DND-41 (cell line): Measurements from ENCODE around the gene TST.

ENCODE experiments used
- ATAC-seq: fragments of 200-7000 bp; cut with Tn5 transposase; 3 replicates; pipeline ENCODE4 v1.9.1; 2021; ENCODE audit warnings: low read depth; ENCODE audit not compliant: insufficient read depth
- DNase-seq: peaks from one replicate; pipeline ENCODE4 v3.0.0-alpha.2; 2020
- H2AFZ ChIP-seq: 2 replicates; pipeline ENCODE4 v1.6.0; 2012; ENCODE audit warnings: low read depth, low read length
- H3K27ac ChIP-seq: 2 replicates; pipeline ENCODE4 v1.5.1; 2012; ENCODE audit warnings: low read length, inconsistent platforms
- H3K27me3 ChIP-seq: fragments of 200-600 bp; sonication (generic); 2 replicates; pipeline ENCODE4 v1.6.0; 2012; ENCODE audit warnings: low read length, mild to moderate bottlenecking, inconsistent platforms; ENCODE audit not compliant: insufficient read depth, poor library complexity
- H3K36me3 ChIP-seq: 2 replicates; pipeline ENCODE4 v1.5.1; 2012; ENCODE audit warnings: low read length, inconsistent platforms; ENCODE audit not compliant: insufficient read depth
- H3K4me1 ChIP-seq: 2 replicates; pipeline ENCODE4 v1.5.1; 2012; ENCODE audit warnings: mild to moderate bottlenecking, low read length; ENCODE audit not compliant: insufficient read depth
- H3K4me2 ChIP-seq: 2 replicates; pipeline ENCODE4 v1.6.0; 2012; ENCODE audit warnings: mild to moderate bottlenecking, moderate library complexity, low read length, inconsistent platforms; ENCODE audit not compliant: insufficient read depth
- H3K4me3 ChIP-seq, 2 experiments: fragments of 200-600 bp in 1 of 2; shearing (Covaris generic) in 1 of 2; 2 replicates each; pipeline ENCODE4 v1.5.1; 2012 to 2016; ENCODE audit warnings: inconsistent platforms in 2 of 2, low read length in 2 of 2, mild to moderate bottlenecking in 2 of 2, low read depth in 1 of 2, moderate library complexity in 1 of 2
- H3K79me2 ChIP-seq: 2 replicates; pipeline ENCODE4 v1.6.0; 2012; ENCODE audit warnings: low read length, inconsistent platforms; ENCODE audit not compliant: insufficient read depth
- H3K9ac ChIP-seq: 2 replicates; pipeline ENCODE4 v1.6.0; 2012; ENCODE audit warnings: low read depth, mild to moderate bottlenecking, inconsistent platforms, low read length, moderate library complexity
- H3K9me3 ChIP-seq: 2 replicates; pipeline ENCODE4 v1.5.1; 2012; ENCODE audit warnings: low read length, moderate library complexity, mild to moderate bottlenecking, inconsistent platforms; ENCODE audit not compliant: insufficient read depth, severe bottlenecking
- H4K20me1 ChIP-seq: 2 replicates; pipeline ENCODE4 v1.6.0; 2012; ENCODE audit warnings: low read length; ENCODE audit not compliant: insufficient read depth
- EZH2 ChIP-seq: IDR thresholded peaks from 3 replicates; pipeline ENCODE4 v1.6.1; 2012; ENCODE audit warnings: borderline replicate concordance, low read depth, mild to moderate bottlenecking, moderate library complexity, low read length, inconsistent platforms; ENCODE audit not compliant: severe bottlenecking
- TF ChIP-seq, protein P1 (sequence below): IDR thresholded peaks from 2 replicates; pipeline ENCODE4 v1.5.1; 2012; ENCODE audit warnings: borderline replicate concordance, low read length, moderate library complexity, mild to moderate bottlenecking; ENCODE audit not compliant: poor library complexity, severe bottlenecking; ENCODE audit errors: extremely low read depth

TST gene

DNA sequence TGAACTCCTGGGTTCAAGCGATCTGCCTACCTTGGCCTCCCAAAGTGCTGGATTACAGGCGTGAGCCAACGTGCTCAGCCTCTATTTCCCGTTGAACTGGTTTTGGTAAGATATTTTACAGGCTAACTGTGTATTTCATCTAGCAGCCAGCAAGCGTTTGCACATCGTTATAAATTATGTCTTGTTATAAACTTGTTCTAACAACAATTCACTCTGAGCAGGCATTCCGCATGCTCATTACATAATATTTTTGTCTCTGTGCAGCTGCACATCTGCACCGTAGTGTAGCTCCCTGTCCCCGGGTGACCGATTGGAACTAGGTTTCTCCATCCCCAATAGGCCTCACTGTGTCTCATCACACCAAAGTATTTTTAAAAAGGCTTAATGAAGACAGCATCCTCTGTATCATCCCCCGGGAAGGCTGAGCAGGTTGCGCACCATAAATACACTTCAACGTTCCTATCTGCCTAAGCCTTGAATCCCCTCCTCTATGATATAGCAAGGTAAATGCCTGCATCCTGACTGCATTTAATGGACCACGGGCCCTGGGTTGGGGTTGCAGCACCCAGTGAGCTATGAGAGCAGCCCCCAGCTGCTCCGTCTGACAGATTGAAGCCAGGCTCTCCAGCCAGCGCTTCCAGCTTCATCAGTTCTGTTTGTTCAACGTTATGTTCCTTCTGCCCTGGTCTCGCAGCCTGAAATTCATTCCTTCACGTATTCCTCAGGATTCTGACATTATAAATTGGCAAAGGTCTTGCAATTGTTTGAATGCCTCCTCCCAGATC lies 47.7 kb downstream of the TST start:
- Histone ChIP-seq H3K4me1 (no peaks in the 10 kb centered on the region), H3K27ac (no peak overlapping the region), H3K79me2 (no peaks in the 10 kb centered on the region), H3K9me3 (no peaks in the 10 kb centered on the region), H3K9ac (no peak overlapping the region), H3K4me3 (no peak overlapping the region), H3K27me3 (peaks cover 9% of the 10 kb centered on the region), H3K4me2 (no peak overlapping the region), H4K20me1 (no peaks in the 10 kb centered on the region), H2AFZ (no peak overlapping the region), H3K36me3 (no peaks in the 10 kb centered on the region)
- no peak for DNase-seq
- ATAC-seq = no peak
- TF ChIP-seq, protein P1, sequence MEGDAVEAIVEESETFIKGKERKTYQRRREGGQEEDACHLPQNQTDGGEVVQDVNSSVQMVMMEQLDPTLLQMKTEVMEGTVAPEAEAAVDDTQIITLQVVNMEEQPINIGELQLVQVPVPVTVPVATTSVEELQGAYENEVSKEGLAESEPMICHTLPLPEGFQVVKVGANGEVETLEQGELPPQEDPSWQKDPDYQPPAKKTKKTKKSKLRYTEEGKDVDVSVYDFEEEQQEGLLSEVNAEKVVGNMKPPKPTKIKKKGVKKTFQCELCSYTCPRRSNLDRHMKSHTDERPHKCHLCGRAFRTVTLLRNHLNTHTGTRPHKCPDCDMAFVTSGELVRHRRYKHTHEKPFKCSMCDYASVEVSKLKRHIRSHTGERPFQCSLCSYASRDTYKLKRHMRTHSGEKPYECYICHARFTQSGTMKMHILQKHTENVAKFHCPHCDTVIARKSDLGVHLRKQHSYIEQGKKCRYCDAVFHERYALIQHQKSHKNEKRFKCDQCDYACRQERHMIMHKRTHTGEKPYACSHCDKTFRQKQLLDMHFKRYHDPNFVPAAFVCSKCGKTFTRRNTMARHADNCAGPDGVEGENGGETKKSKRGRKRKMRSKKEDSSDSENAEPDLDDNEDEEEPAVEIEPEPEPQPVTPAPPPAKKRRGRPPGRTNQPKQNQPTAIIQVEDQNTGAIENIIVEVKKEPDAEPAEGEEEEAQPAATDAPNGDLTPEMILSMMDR = no peak
- no peak for TF ChIP-seq EZH2

- DNase-seq = no peak
- Histone ChIP-seq H3K79me2 (no peaks in the 10 kb centered on the region), H3K27ac (no peak overlapping the region), H2AFZ (no peak overlapping the region), H3K36me3 (no peaks in the 10 kb centered on the region), H3K4me1 (no peaks in the 10 kb centered on the region), H3K9me3 (no peaks in the 10 kb centered on the region), H4K20me1 (no peaks in the 10 kb centered on the region), H3K27me3 (peaks cover 23% of the 10 kb centered on the region), H3K4me3 (no peak overlapping the region), H3K4me2 (no peak overlapping the region), H3K9ac (no peak overlapping the region)
- ATAC-seq = no peak
- no peak for TF ChIP-seq EZH2
- TF ChIP-seq, protein P1 = no peak
Observed at GRCh38 chr22:36968249-36968964, 50.8 kb downstream of the TST start.

GRCh38 chr22:36966851-36967540 lies 52.3 kb downstream of the TST start:
- Histone ChIP-seq H3K27ac (no peak overlapping the region), H4K20me1 (no peaks in the 10 kb centered on the region), H3K9me3 (no peaks in the 10 kb centered on the region), H3K36me3 (no peaks in the 10 kb centered on the region), H3K79me2 (no peaks in the 10 kb centered on the region), H3K27me3 (peaks cover 22% of the 10 kb centered on the region), H2AFZ (no peak overlapping the region), H3K4me2 (no peak overlapping the region), H3K9ac (no peak overlapping the region), H3K4me1 (no peaks in the 10 kb centered on the region), H3K4me3 (no peak overlapping the region)
- DNase-seq (no peak), ATAC-seq (no peak)
- no peak for TF ChIP-seq EZH2

DNA sequence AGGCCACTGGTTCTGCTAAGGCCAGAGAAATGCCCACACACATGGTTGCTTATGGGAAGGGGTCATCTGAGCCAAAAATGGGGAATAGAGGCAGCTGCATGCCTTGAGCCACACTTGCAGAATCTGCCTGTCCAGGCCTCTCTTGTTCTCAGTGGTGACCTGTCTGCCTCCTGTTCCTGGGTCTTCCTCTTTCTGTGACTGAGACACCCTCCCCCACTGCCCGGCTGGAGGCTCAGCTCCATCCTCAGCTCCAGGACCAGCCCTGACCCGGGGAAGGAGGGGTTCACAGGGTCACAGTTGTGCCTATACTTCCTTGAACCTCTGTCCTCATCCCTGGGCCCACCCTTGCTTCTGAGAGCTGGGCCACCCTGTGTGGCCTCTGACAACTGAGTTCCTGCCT lies 53.6 kb downstream of the TST start:
- Histone ChIP-seq H4K20me1 (no peaks in the 10 kb centered on the region), H3K27ac (no peak overlapping the region), H3K9ac (no peak overlapping the region), H3K9me3 (no peaks in the 10 kb centered on the region), H3K4me1 (no peaks in the 10 kb centered on the region), H3K4me3 (no peak overlapping the region), H3K36me3 (no peaks in the 10 kb centered on the region), H3K4me2 (no peak overlapping the region), H2AFZ (no peak overlapping the region), H3K79me2 (no peaks in the 10 kb centered on the region), H3K27me3 (peaks cover 13% of the 10 kb centered on the region)
- DNase-seq = no peak
- TF ChIP-seq, protein P1 = no peak
- TF ChIP-seq EZH2 = no peak
- ATAC-seq = no peak
